Astrocyte (in vitro differentiated cells and primary cell): ENCODE results near the gene NTRK3.

ENCODE experiments used
- CTCF ChIP-seq: IDR thresholded peaks from 2 replicates; pipeline ENCODE4 v1.5.1; 2011; ENCODE audit warnings: low read depth, mild to moderate bottlenecking, inconsistent platforms, low read length, moderate library complexity; ENCODE audit not compliant: insufficient read depth
- EZH2 ChIP-seq: IDR thresholded peaks from 2 replicates; pipeline ENCODE4 v1.6.1; 2012; ENCODE audit warnings: mild to moderate bottlenecking, low read length, inconsistent platforms; ENCODE audit not compliant: insufficient read depth

GRCh38 chr15:88073391-88073691 lies 183.2 kb downstream of the NTRK3 start:
- no peak for TF ChIP-seq CTCF
- no peak for TF ChIP-seq EZH2
